Breast epithelium (tissue), 3 donors: ENCODE data around the gene SEC24A.

Experiments
- POLR2A ChIP-seq: fragments of 450-650 bp; IDR thresholded peaks from one replicate; pipeline ENCODE4 v1.6.1; 2016; ENCODE audit warnings: antibody characterized with exemption, mild to moderate bottlenecking, moderate library complexity
- TF ChIP-seq, protein P1 (sequence below), 3 donors: fragments of 450-650 bp; IDR thresholded peaks; one replicate each; pipeline ENCODE4 v1.5.1; 2016 to 2017; ENCODE audit warnings: antibody characterized with exemption in 3 of 3, mild to moderate bottlenecking in 3 of 3, moderate library complexity in 3 of 3

DNA sequence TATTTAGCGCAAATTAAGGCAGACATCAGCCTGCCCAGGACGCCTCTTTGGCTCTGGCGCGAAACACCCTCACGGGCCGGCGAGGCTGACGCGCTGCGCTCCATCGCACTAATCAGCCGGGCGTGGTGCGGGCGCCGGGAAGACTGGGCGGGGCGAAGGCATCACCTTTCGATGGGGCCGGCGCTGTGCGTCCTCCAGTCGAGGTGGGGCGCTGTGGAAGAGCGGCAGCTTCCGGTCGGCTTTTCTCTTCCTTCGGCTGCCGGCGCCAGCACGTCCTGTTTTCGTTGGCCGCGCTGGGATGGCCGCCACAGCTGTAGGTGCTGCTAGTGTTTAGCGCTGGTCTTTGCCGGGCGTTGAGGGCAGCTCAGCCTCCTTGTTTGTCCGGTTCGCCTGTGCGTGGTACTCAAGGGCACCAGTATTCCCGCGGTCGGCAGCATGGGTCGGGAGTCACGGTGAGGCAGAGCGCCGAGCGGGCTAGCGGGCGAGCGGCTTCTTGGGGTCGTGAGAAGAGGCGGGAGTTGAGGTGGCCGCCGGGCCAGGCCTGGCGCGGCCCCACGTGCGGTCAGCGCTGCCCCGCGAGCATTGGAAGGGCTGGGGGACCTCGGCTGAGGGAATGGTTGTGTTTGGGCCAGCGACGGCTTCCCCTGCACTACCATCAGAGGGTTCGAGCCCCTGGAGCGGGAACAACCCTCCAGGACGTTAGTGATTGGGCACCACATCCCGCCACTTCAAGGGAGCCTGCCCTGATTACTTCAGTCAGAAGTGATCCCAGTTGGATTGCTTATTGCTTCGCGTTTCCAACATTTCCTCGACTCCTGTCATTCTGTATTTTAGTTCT lies 110.1 kb downstream of the SEC24A start, which contains the start of gene DDX46:
- TF ChIP-seq, protein P1, sequence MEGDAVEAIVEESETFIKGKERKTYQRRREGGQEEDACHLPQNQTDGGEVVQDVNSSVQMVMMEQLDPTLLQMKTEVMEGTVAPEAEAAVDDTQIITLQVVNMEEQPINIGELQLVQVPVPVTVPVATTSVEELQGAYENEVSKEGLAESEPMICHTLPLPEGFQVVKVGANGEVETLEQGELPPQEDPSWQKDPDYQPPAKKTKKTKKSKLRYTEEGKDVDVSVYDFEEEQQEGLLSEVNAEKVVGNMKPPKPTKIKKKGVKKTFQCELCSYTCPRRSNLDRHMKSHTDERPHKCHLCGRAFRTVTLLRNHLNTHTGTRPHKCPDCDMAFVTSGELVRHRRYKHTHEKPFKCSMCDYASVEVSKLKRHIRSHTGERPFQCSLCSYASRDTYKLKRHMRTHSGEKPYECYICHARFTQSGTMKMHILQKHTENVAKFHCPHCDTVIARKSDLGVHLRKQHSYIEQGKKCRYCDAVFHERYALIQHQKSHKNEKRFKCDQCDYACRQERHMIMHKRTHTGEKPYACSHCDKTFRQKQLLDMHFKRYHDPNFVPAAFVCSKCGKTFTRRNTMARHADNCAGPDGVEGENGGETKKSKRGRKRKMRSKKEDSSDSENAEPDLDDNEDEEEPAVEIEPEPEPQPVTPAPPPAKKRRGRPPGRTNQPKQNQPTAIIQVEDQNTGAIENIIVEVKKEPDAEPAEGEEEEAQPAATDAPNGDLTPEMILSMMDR (IDR thresholded peaks at IDR 0.05), result peak in 2 of 3 donors; percentile 43 to 55
- TF ChIP-seq POLR2A, result no peak
